Measurements from ENCODE around the gene UBE2Z. TPM values are rescaled to one million over a fixed set of nuclear protein-coding genes. Genes with fewer than 3 reads are reported as not detected.

Gene UBE2Z
- total and polyA plus RNA-seq, 2 of the 8 experiments (the other 6 are each of a cell fraction or from before 2014, with no cell fraction given): 73.4 to 75.9 TPM

DNA sequence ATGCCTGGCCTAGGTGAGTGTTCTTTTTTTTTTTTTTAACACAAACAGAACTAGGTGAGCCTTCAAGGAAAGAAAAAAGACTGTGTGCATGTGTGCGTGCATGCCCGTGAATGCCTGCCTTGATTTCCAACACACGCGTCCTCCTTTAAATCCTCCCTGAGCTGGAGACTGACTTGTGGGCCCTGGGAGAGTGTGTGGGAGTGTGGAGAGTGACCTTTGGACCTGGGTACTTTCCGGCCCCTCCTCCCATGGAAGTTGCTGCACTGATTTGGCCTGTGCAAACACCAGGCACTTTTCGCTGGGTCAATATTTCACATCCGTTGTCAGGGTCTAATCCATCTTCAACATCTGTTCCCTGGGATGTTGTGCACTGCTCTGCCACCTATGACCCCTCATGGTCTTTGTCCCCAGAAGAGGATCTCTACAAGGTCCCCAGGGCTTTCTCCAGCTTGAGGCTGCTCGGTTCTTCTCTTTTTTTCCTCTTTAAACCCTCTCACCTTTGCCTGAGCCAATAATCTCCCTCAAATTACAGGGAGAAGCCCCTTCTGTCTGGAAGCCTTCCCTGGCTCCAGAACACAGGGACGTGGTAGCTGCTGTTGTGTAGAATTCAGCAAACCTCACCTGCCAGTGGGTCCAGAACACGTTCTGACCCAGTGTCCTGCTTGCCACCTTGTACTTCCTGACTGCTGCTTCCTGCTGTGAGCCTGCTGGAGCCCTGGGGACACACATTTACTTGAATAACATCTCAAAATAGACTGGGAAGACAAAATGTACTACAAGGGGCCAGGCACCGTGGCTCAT lies 36.5 kb upstream of the UBE2Z start:
- no peak overlapping the region for H2BK20ac ChIP-seq (ENCODE audit: low read length)
- H4K5ac ChIP-seq (ENCODE audit: insufficient read length, low read depth, low read length): no peak overlapping the region
- TF ChIP-seq CHD2 (IDR thresholded peaks at IDR 0.05; ENCODE audit: low read length) (no peak), NRF1 (IDR thresholded peaks at IDR 0.05; ENCODE audit: low read depth, low read length) (no peak)
- H4K91ac ChIP-seq (replicated peaks; ENCODE audit: insufficient read length, low read length): peak overlapping the region; percentile 91
- no peaks in the 10 kb centered on the region for H4K20me1 ChIP-seq (replicated peaks in 1 of 2; ENCODE audit: control insufficient read depth in 1 of 2, insufficient read depth in 2 of 2, low read length in 2 of 2)
- H2AK5ac ChIP-seq (ENCODE audit: low read depth, low read length): no peak overlapping the region
- no peaks in the 10 kb centered on the region for H3K9me3 ChIP-seq (ENCODE audit: insufficient read depth in 2 of 2, low read depth in 1 of 2, low read length in 1 of 2)
- H3K4me3 ChIP-seq (ENCODE audit: extremely low read depth in 1 of 4, insufficient read depth in 2 of 4, low read depth in 3 of 4, low read length in 4 of 4): no peak overlapping the region
- ChIA-PET POLR2A (ENCODE audit: partially characterized antibody) (interaction anchor here (0.6 kb wide), 1 partner anchor 183 kb away, joined by 4 read pairs; no protein-coding TSS in a partner anchor), CTCF (ENCODE audit: partially characterized antibody) (interaction anchor here (0.7 to 88.5 kb wide), 4 partner anchors 7 to 200 kb away, joined by 3 to 2590 read pairs (median 1298); partner anchors contain the start of genes ATP5MC1, CALCOCO2 and TTLL6)
- H3K4me1 ChIP-seq (replicated peaks in 1 of 4; ENCODE audit: control insufficient read depth in 3 of 4, insufficient read depth in 4 of 4, low read length in 3 of 4): no peaks in the 10 kb centered on the region
- no peaks in the 10 kb centered on the region for H3K36me3 ChIP-seq (ENCODE audit: control insufficient read depth in 2 of 4, insufficient read depth in 4 of 4, low read length in 3 of 4)
- FAIRE-seq (no peak), DNase-seq (ENCODE audit: low read depth in 1 of 2, low spot score in 2 of 2) (no peak)
- H2AFZ ChIP-seq (ENCODE audit: low read length): no peak overlapping the region
- H3K9ac ChIP-seq (replicated peaks in 1 of 4; ENCODE audit: extremely low read depth in 1 of 4, low read depth in 3 of 4, low read length in 3 of 4): no peak overlapping the region
- 90% methylated on average over 11 of the region's 11 CpGs; no CpG with 5 or more reads in 1 of the 2 experiments for WGBS, 2 experiments (ENCODE audit: extremely low coverage in 1 of 2, insufficient coverage in 1 of 2, insufficient read length in 1 of 2, insufficient replicate concordance in 2 of 2, low coverage in 1 of 2, low lambda C conversion rate in 2 of 2, missing lambda C conversion rate in 1 of 2)
- peak overlapping the region; percentile 69 for H3K4ac ChIP-seq (replicated peaks; ENCODE audit: insufficient read length, low read depth, low read length)
- peak overlapping the region; percentile 53 for H3K14ac ChIP-seq (ENCODE audit: insufficient read length)
- H2BK5ac ChIP-seq (ENCODE audit: low read depth, low read length): no peak overlapping the region
- no peaks in the 10 kb centered on the region; the same call in 1 of the 2 replicates for H3K79me1 ChIP-seq (ENCODE audit: low read depth, low read length)
- H3K27ac ChIP-seq (ENCODE audit: low read depth, low read length): no peak overlapping the region
- no peak overlapping the region for H2BK15ac ChIP-seq (ENCODE audit: low read length)
- H3K23me2 ChIP-seq (ENCODE audit: low read depth, low read length): no peaks in the 10 kb centered on the region
- no peaks in the 10 kb centered on the region for H3K27me3 ChIP-seq (replicated peaks in 1 of 4; ENCODE audit: control insufficient read depth in 3 of 4, extremely low read depth in 1 of 4, insufficient read depth in 3 of 4, low read length in 3 of 4)
- no peak overlapping the region for H4K8ac ChIP-seq (ENCODE audit: extremely low read depth, insufficient read depth, low read length)
- no peak overlapping the region for H3K4me2 ChIP-seq (ENCODE audit: insufficient read depth in 1 of 2, low read depth in 2 of 2, low read length in 2 of 2)
- H3K56ac ChIP-seq (replicated peaks; ENCODE audit: insufficient read length, low read depth, low read length): no peak overlapping the region
- no peak overlapping the region for H2BK120ac ChIP-seq (replicated peaks; ENCODE audit: low read depth, low read length)
- H2BK12ac ChIP-seq (ENCODE audit: low read depth, low read length): no peak overlapping the region
- 0 out of 2 replicates have a peak overlapping the region, but pooled peaks have one; percentile 24 for H3K18ac ChIP-seq (ENCODE audit: extremely low read depth, low read length)
- no peaks in the 10 kb centered on the region for H3K79me2 ChIP-seq (ENCODE audit: control insufficient read depth in 1 of 2, insufficient read depth in 2 of 2, low read length in 2 of 2)
- no peak overlapping the region for H3K23ac ChIP-seq (ENCODE audit: insufficient read length)
